ENCODE measurements around the gene CNFN.

Gene CNFN

DNA sequence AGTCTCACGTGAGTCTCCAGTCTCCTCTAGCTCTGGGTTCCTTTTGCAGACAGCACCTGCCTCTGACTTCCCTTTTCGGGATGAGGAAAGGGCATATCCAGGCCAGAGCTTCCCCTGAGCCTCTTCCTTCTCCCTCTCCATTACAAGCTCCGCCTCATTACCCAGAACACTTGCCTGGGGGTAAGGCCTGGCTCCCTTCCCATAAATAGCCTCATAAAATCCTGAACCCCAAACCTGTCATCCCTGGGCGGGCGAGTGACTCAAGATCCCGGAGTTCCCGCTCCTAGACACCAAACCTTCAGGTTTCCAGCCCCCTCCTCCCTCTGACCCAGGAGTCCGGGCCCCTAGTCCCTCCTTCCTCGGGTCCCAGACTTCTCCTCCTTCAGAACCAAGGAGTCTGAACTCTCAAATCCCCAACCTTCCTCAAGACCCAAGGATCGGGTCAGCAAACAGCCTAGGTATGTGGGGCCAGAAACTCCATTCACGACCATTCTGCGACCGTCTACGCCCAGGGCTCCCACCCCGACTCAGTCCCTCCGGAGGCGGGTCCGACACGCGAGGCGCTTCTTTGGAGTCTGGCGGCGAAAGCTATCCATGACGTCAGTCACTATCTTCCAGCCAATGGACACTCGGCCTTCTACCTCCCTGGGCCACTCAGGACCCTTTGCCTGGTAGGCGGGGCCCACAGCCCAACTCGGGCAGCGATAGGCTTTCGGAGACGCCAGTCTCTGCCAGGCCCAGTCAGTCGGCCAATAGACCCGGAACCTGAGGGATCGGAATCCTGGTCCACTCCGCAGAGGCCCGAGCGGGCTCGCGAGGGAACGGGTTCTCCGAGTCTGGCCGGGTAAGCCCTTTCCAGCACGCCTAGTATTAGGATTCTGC, 6.5 kb upstream of the CNFN start:
- peaks cover 13% of the 10 kb centered on the region for H3K27me3 ChIP-seq (ENCODE audit: control insufficient read depth, insufficient read depth, low read length)
- no peaks in the 10 kb centered on the region for H3K36me3 ChIP-seq (ENCODE audit: control insufficient read depth, insufficient read depth, low read length)
- H3K27ac ChIP-seq (ENCODE audit: low read depth, low read length): peak overlapping the region; percentile 36; the same call in 1 of the 2 replicates
- peaks cover 13% of the 10 kb centered on the region; the same call in 1 of the 2 replicates for H3K4me1 ChIP-seq (ENCODE audit: control insufficient read depth, insufficient read depth, low read length)
- peak overlapping the region; percentile 80 for H3K9ac ChIP-seq (ENCODE audit: low read length)
- H3K9me3 ChIP-seq (ENCODE audit: control insufficient read depth, insufficient read depth, low read depth, low read length): no peaks in the 10 kb centered on the region
- peak overlapping the region; percentile 75 for H3K4me3 ChIP-seq (ENCODE audit: low read depth, low read length)

GRCh38 chr19:42394751-42395150, 4.7 kb upstream of the CNFN start:
- Histone ChIP-seq H3K27ac (ENCODE audit: low read depth, low read length) (no peak overlapping the region), H3K27me3 (ENCODE audit: control insufficient read depth, insufficient read depth, low read length) (peaks cover 31% of the 10 kb centered on the region), H3K4me1 (ENCODE audit: control insufficient read depth, insufficient read depth, low read length) (peaks cover 10% of the 10 kb centered on the region; the same call in 1 of the 2 replicates), H3K36me3 (ENCODE audit: control insufficient read depth, insufficient read depth, low read length) (no peaks in the 10 kb centered on the region), H3K9ac (ENCODE audit: low read length) (no peak overlapping the region), H3K9me3 (ENCODE audit: control insufficient read depth, insufficient read depth, low read depth, low read length) (no peaks in the 10 kb centered on the region), H3K4me3 (ENCODE audit: low read depth, low read length) (no peak overlapping the region)

- Histone ChIP-seq H3K27me3 (ENCODE audit: control insufficient read depth, insufficient read depth, low read length) (peaks cover 43% of the 10 kb centered on the region), H3K9me3 (ENCODE audit: control insufficient read depth, insufficient read depth, low read depth, low read length) (no peaks in the 10 kb centered on the region), H3K36me3 (ENCODE audit: control insufficient read depth, insufficient read depth, low read length) (no peaks in the 10 kb centered on the region), H3K4me1 (ENCODE audit: control insufficient read depth, insufficient read depth, low read length) (peaks cover 4% of the 10 kb centered on the region; the same call in 1 of the 2 replicates), H3K9ac (ENCODE audit: low read length) (no peak overlapping the region), H3K4me3 (ENCODE audit: low read depth, low read length) (no peak overlapping the region), H3K27ac (ENCODE audit: low read depth, low read length) (no peak overlapping the region)
These were observed 2.1 kb upstream of the CNFN start for GRCh38 chr19:42392165-42392564.

DNA sequence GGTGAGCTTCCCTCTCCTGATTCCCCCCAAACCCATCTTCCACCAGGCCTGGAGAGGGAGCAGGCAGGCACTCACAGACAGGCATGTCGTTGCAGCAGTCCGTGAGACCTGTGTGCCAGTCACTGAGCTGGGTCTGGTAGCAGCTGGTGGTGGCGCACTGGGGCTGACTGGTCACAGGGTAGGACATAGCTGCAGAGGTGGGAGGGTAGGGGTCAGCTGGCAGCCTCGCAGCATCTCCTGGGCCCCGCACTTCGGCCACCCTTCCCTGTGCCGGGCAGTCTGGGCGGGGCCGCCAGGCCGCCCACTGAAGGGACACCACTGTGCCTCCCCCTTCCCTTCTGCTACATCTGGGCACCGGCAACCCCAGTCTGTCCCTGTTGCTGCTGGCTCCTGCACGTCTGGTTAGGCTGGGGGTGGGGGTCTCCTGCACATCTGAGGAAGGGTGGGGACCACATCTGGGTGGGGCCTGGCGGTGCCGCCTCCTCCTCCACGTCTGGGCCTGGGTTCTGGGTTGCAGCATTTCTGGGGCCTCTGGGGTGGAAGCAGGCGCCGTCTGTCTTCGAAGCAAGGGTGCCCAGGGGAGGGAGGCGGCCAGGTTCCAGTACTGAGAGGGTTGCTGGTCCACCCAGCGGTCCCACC, 1.1 kb downstream of the CNFN start:
- H3K4me1 ChIP-seq (ENCODE audit: control insufficient read depth, insufficient read depth, low read length): 0 out of 2 replicates have a peak, but pooled peaks cover 5% of the 10 kb centered on the region

DNA sequence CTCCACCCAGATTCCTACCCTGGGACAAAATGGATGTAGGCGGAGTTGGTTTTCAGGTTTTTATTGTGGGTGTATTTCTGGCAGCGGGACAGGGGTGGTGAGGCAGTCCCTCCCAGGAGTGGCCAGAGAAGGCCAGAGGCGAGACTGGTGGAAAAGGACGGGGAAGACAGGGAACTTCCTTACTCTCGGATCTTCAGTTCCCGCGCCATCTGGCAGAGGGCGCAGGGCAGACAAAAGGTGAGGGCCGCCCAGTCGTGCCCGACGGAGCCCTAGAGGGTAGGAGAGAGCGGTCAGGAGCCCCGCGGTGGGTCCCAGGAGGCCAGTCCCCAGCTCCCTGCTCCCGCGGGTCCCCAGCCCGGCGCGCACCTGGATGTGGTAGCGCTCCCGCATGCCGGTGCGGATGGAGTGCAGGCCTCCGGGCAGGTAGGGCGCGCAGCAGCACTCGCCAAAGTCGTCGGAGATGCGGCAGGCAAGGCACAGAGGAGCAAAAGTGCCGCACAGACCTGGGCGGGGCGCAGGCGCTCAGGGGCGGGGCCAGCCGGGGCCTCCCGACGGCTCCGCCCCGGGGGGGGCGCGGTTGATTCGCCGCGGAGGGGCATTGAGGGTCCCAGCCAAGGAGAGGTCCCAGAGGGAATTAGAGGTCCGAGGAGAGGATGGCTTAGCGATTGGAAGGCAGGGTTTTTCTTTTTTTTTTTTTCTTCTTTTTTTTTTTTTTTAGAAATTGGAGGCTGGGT, 3.0 kb downstream of the CNFN start:
- Histone ChIP-seq H3K9ac (ENCODE audit: low read length) (peak overlapping the region; percentile 70), H3K9me3 (ENCODE audit: control insufficient read depth, insufficient read depth, low read depth, low read length) (no peaks in the 10 kb centered on the region)

More for the DNA sequence above, 1.1 kb downstream of the CNFN start:
- Histone ChIP-seq H3K36me3 (ENCODE audit: control insufficient read depth, insufficient read depth, low read length) (no peaks in the 10 kb centered on the region), H3K9me3 (ENCODE audit: control insufficient read depth, insufficient read depth, low read depth, low read length) (no peaks in the 10 kb centered on the region), H3K27ac (ENCODE audit: low read depth, low read length) (no peak overlapping the region), H3K4me3 (ENCODE audit: low read depth, low read length) (no peak overlapping the region), H3K9ac (ENCODE audit: low read length) (no peak overlapping the region), H3K27me3 (ENCODE audit: control insufficient read depth, insufficient read depth, low read length) (peaks cover 43% of the 10 kb centered on the region)

GRCh38 chr19:42380155-42380554, 9.9 kb downstream of the CNFN start:
- no peaks in the 10 kb centered on the region for H3K4me1 ChIP-seq (ENCODE audit: control insufficient read depth, insufficient read depth, low read length)
- no peak overlapping the region for H3K9ac ChIP-seq (ENCODE audit: low read length)
- no peak overlapping the region for H3K4me3 ChIP-seq (ENCODE audit: low read depth, low read length)
- H3K9me3 ChIP-seq (ENCODE audit: control insufficient read depth, insufficient read depth, low read depth, low read length): no peaks in the 10 kb centered on the region
- peaks cover 3% of the 10 kb centered on the region; the same call in 1 of the 2 replicates for H3K27me3 ChIP-seq (ENCODE audit: control insufficient read depth, insufficient read depth, low read length)
- H3K36me3 ChIP-seq (ENCODE audit: control insufficient read depth, insufficient read depth, low read length): peaks cover 11% of the 10 kb centered on the region; the same call in 1 of the 2 replicates
- no peak overlapping the region for H3K27ac ChIP-seq (ENCODE audit: low read depth, low read length)

More for the DNA sequence above, 3.0 kb downstream of the CNFN start:
- peaks cover 36% of the 10 kb centered on the region for H3K27me3 ChIP-seq (ENCODE audit: control insufficient read depth, insufficient read depth, low read length)
- 0 out of 2 replicates have a peak, but pooled peaks cover 5% of the 10 kb centered on the region for H3K4me1 ChIP-seq (ENCODE audit: control insufficient read depth, insufficient read depth, low read length)
- peak overlapping the region; percentile 79 for H3K4me3 ChIP-seq (ENCODE audit: low read depth, low read length)
- H3K27ac ChIP-seq (ENCODE audit: low read depth, low read length): 0 out of 2 replicates have a peak overlapping the region, but pooled peaks have one; percentile 42
- no peaks in the 10 kb centered on the region for H3K36me3 ChIP-seq (ENCODE audit: control insufficient read depth, insufficient read depth, low read length)

DNA sequence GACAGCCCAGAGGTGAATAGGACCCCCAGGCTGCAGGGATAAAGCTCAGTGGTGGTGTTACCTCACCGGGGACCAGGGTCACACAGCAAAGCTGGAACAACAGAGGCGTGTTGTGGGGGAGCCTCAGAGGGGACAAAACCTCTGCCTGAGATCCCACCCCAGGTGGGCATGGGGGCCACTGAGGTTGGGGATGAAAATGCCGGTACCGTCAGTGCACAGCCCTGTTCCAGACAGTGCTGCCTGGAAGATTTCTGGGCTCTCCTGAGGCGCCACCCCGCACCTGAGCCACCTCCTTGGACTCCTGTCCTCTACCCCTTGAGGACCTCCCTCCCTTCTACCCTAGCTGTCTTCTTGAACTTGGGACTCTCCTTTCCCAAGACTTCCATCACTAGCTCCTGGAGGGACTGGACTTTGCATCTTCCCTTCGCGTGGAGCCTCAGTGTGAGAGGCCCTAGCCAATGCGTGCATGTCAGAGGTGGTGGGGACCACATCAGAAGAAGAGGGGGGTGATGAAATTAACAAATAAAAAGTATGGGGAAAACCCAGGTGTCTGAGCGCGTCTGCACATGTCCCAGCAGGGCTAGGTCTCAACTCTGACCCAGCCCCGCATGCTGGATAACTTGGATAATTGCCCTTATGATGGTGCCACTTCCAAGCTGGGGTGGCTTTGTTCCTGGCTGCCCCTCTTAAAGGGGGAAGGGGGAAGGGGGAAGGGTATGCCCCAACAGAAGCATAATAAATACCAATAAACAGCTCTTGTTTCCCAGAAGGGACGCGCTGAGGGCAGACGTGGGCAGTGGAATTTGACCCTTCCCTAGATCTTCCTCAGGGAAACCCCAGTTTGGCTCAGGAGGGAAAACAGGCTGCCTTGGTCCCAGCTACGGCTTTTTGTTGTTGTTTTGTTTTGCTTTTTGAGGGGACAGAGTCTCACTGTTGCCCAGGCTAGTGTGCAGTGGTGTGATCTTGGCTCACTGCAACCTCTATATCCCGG, 11.6 kb downstream of the CNFN start:
- H3K27ac ChIP-seq (ENCODE audit: low read depth, low read length): no peak overlapping the region
- H3K27me3 ChIP-seq (ENCODE audit: control insufficient read depth, insufficient read depth, low read length): peaks cover 3% of the 10 kb centered on the region; the same call in 1 of the 2 replicates
- no peak overlapping the region for H3K4me3 ChIP-seq (ENCODE audit: low read depth, low read length)
- no peaks in the 10 kb centered on the region for H3K9me3 ChIP-seq (ENCODE audit: control insufficient read depth, insufficient read depth, low read depth, low read length)
- H3K9ac ChIP-seq (ENCODE audit: low read length): no peak overlapping the region
- no peaks in the 10 kb centered on the region for H3K4me1 ChIP-seq (ENCODE audit: control insufficient read depth, insufficient read depth, low read length)
- peaks cover 20% of the 10 kb centered on the region for H3K36me3 ChIP-seq (ENCODE audit: control insufficient read depth, insufficient read depth, low read length)

DNA sequence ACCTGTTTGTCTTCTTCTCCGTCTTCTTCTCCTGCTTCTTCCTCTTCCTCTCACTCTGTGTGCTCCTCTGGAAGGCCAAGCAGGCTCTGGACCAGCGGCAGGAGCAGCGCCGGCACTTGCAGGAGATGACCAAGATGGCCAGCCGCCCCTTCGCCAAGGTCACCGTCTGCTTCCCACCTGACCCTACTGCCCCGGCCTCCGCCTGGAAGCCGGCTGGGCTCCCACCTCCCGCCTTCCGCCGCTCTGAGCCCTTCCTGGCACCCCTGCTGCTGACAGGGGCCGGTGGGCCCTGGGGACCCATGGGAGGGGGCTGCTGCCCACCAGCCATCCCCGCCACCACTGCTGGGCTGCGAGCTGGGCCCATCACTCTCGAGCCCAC, 13.9 kb downstream of the CNFN start:
- Histone ChIP-seq H3K36me3 (ENCODE audit: control insufficient read depth, insufficient read depth, low read length) (peaks cover 26% of the 10 kb centered on the region), H3K4me3 (ENCODE audit: low read depth, low read length) (no peak overlapping the region), H3K9ac (ENCODE audit: low read length) (no peak overlapping the region), H3K4me1 (ENCODE audit: control insufficient read depth, insufficient read depth, low read length) (peaks cover 4% of the 10 kb centered on the region), H3K27ac (ENCODE audit: low read depth, low read length) (no peak overlapping the region), H3K27me3 (ENCODE audit: control insufficient read depth, insufficient read depth, low read length) (peaks cover 3% of the 10 kb centered on the region; the same call in 1 of the 2 replicates), H3K9me3 (ENCODE audit: control insufficient read depth, insufficient read depth, low read depth, low read length) (no peaks in the 10 kb centered on the region)

- peaks cover 28% of the 10 kb centered on the region for H3K36me3 ChIP-seq (ENCODE audit: control insufficient read depth, insufficient read depth, low read length)
- H3K9me3 ChIP-seq (ENCODE audit: control insufficient read depth, insufficient read depth, low read depth, low read length): no peaks in the 10 kb centered on the region
- no peak overlapping the region for H3K9ac ChIP-seq (ENCODE audit: low read length)
- peaks cover 8% of the 10 kb centered on the region for H3K4me1 ChIP-seq (ENCODE audit: control insufficient read depth, insufficient read depth, low read length)
- H3K27me3 ChIP-seq (ENCODE audit: control insufficient read depth, insufficient read depth, low read length): peaks cover under 1% of the 10 kb centered on the region; the same call in 1 of the 2 replicates
- H3K4me3 ChIP-seq (ENCODE audit: low read depth, low read length): no peak overlapping the region
- H3K27ac ChIP-seq (ENCODE audit: low read depth, low read length): no peak overlapping the region
These were observed 14.5 kb downstream of the CNFN start for GRCh38 chr19:42375415-42376176.

Data from HUES6 (cell line).